Astrocyte of the cerebellum (primary cell): ENCODE measurements around the gene RAD51.
"Not testable (repeated sequence)": the region's sequence is repeated elsewhere in the genome, so short reads cannot be mapped to it uniquely, and the experiment has no call there.

Experiments used
- DNase-seq: peaks from one replicate; pipeline ENCODE4 v3.0.0-alpha.2; 2011; ENCODE audit warnings: low read depth
- H3K4me3 ChIP-seq: 2 replicates; pipeline ENCODE4 v1.5.1; 2011; ENCODE audit warnings: mild to moderate bottlenecking, low read depth, low read length, moderate library complexity
- in situ Hi-C: cut with HindIII; loops from 2 replicates; pipeline ENCODE4 v1.10.0; 2017; ENCODE audit warnings: low sequenced_read_pairs
- TF ChIP-seq, protein P1 (sequence below): IDR thresholded peaks from 2 replicates; pipeline ENCODE4 v1.5.1; 2012; ENCODE audit warnings: low read length, low read depth, moderate library complexity, mild to moderate bottlenecking; ENCODE audit errors: missing control alignments

The RAD51 gene

DNA sequence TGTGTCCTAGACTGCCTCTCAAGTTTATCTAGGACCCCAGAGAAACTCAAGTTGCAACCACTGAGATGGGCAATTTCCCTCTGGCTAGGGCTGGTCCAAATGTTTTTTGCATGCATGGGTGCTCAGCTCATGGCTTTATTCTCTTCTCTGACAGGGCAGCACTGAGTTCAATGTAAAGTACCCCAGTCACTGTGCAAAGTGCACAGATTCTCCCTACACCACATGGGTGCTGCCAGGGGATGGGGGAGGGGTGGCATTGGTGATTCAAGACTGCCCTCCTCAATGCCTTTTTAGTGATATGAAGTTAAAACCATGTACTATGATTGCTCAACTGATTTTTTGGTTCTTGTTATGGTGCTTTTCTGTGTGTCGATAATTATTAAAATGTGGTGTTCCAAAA lies 14.8 kb upstream of the RAD51 start:
- no peak overlapping the region for H3K4me3 ChIP-seq
- in situ Hi-C loops: no loop called here
- DNase-seq: no peak
- TF ChIP-seq, protein P1, sequence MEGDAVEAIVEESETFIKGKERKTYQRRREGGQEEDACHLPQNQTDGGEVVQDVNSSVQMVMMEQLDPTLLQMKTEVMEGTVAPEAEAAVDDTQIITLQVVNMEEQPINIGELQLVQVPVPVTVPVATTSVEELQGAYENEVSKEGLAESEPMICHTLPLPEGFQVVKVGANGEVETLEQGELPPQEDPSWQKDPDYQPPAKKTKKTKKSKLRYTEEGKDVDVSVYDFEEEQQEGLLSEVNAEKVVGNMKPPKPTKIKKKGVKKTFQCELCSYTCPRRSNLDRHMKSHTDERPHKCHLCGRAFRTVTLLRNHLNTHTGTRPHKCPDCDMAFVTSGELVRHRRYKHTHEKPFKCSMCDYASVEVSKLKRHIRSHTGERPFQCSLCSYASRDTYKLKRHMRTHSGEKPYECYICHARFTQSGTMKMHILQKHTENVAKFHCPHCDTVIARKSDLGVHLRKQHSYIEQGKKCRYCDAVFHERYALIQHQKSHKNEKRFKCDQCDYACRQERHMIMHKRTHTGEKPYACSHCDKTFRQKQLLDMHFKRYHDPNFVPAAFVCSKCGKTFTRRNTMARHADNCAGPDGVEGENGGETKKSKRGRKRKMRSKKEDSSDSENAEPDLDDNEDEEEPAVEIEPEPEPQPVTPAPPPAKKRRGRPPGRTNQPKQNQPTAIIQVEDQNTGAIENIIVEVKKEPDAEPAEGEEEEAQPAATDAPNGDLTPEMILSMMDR: no peak

DNA sequence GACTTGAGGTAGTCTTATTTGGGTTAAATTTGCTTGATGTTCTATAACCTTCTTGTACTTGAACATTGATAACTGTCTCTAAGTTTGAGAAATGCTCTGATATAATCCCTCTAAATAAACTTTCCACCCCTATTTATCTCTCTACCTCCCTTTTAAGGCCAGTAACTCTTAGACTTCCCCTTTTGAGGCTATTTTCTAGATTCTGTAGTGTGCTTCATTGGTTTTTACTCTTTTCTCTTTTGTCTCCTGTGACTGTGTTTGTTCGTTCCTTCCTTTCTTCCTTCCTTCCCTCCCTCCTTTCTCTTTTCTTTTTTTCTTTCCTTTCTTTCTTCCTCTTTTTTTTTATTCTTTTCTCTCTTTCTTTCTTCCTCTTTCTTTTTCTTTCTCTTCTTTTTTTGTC lies 14.0 kb upstream of the RAD51 start:
- in situ Hi-C loops, DNase-seq, H3K4me3 ChIP-seq: not testable (repeated sequence)

DNA sequence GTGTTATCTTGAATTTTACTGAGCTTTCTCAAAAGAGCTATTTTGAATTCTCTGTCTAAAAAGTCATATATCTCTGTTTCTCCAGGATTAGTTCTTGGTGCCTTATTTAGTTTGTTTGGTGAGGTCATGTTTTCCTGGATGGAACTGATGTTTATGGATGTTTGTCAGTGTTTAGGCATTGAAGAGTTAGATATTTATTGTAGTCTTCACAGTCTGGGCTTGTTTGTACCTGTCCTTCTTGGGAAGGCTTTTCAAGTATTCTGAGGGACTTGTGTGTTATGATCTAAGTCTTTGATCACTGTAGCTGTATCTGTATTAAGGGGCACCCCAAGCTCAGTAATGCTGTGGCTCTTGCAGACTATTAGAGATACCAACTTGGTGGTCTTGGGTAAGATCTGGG lies 10.6 kb upstream of the RAD51 start:
- H3K4me3 ChIP-seq: no peak overlapping the region
- in situ Hi-C loops: no loop called here
- no peak for DNase-seq
- TF ChIP-seq, protein P1: no peak

GRCh38 chr15:40685376-40685775 lies 9.6 kb upstream of the RAD51 start:
- H3K4me3 ChIP-seq: no peak overlapping the region
- DNase-seq: no peak
- in situ Hi-C loops: no loop called here
- TF ChIP-seq, protein P1: no peak

GRCh38 chr15:40688932-40689799 lies 5.8 kb upstream of the RAD51 start:
- TF ChIP-seq, protein P1: no peak
- in situ Hi-C loops: no loop called here
- no peak overlapping the region for H3K4me3 ChIP-seq

GRCh38 chr15:40691737-40692136 lies 3.2 kb upstream of the RAD51 start:
- in situ Hi-C loops: no loop called here
- TF ChIP-seq, protein P1: no peak
- H3K4me3 ChIP-seq: no peak overlapping the region
- no peak for DNase-seq

More at GRCh38 chr15:40688932-40689799, 5.8 kb upstream of the RAD51 start:
- no peak for DNase-seq

GRCh38 chr15:40693904-40694687 lies 878 bp upstream of the RAD51 start:
- in situ Hi-C loops: no loop called here
- TF ChIP-seq, protein P1: no peak
- no peak for DNase-seq
- peak overlapping the region; percentile 90 for H3K4me3 ChIP-seq
